ENCODE measurements around the gene VMAC. TPM values are rescaled to one million over a fixed set of nuclear protein-coding genes. Genes with fewer than 3 reads are reported as not detected.

Gene VMAC
- polyA plus RNA-seq, 2 of the 4 experiments (the other 2 are of a cell fraction), result 1.1 to 1.6 TPM

- no peak for TF ChIP-seq REST (IDR thresholded peaks at IDR 0.05)
- TF ChIP-seq BHLHE40 (IDR thresholded peaks at IDR 0.05; ENCODE audit: low read depth, low read length), result no peak
- TF ChIP-seq CBX8 (IDR thresholded peaks at IDR 0.05), result no peak
- TF ChIP-seq FOXS1 (CRISPR knock-in tag; IDR thresholded peaks at IDR 0.05), result no peak
- TF ChIP-seq PHF8 (IDR thresholded peaks at IDR 0.05; ENCODE audit: borderline replicate concordance, low read depth), result no peak
- no peak for TF ChIP-seq MAFK (IDR thresholded peaks at IDR 0.05; ENCODE audit: partially characterized antibody)
- no peak for TF ChIP-seq ELK1 (IDR thresholded peaks at IDR 0.05; ENCODE audit: low read depth, low read length)
- no peak for TF ChIP-seq HDAC2 (IDR thresholded peaks at IDR 0.05)
- Histone ChIP-seq H3K4me2 (no peak overlapping the region), H3K9me3 (no peaks in the 10 kb centered on the region), H3K27ac (no peak overlapping the region), H3K4me1 (no peaks in the 10 kb centered on the region), H3K4me3 (no peak overlapping the region)
- whole genome bisulfite sequencing (ENCODE audit: missing lambda C conversion rate), result 92% methylated on average over 17 of the region's 18 CpGs
- DNase-seq (ENCODE audit: low read depth in 1 of 2, low spot score in 1 of 2), result no peak
- no peak for FAIRE-seq
- CTCF ChIA-PET, result no interaction called here
- ATAC-seq, result no peak
- POLR2A ChIA-PET, result no interaction called here
Measured at GRCh38 chr19:5925830-5926427, 21.3 kb downstream of the VMAC start.

GRCh38 chr19:5926641-5927440, 22.2 kb downstream of the VMAC start:
- Histone ChIP-seq H3K4me1 (no peaks in the 10 kb centered on the region), H3K4me2 (no peak overlapping the region), H3K27ac (no peak overlapping the region), H3K4me3 (no peak overlapping the region), H3K9me3 (no peaks in the 10 kb centered on the region)
- no peak for TF ChIP-seq ESRRA (IDR thresholded peaks at IDR 0.05; ENCODE audit: borderline replicate concordance, low read length)
- TF ChIP-seq CEBPB (IDR thresholded peaks at IDR 0.05), result no peak
- no peak for TF ChIP-seq RARB (CRISPR knock-in tag; IDR thresholded peaks at IDR 0.05)
- no peak for TF ChIP-seq NFE2L2 (conservative IDR thresholded peaks at IDR 0.05; ENCODE audit: low read length)
- no peak for TF ChIP-seq ZSCAN20 (CRISPR knock-in tag; IDR thresholded peaks at IDR 0.05)
- TF ChIP-seq NPAS2 (CRISPR knock-in tag; IDR thresholded peaks at IDR 0.05; ENCODE audit: borderline replicate concordance), result no peak
- no peak for TF ChIP-seq SREBF2 (IDR thresholded peaks at IDR 0.05)
- TF ChIP-seq FOXS1 (CRISPR knock-in tag; IDR thresholded peaks at IDR 0.05), result no peak
- no peak for TF ChIP-seq ATOH8 (CRISPR knock-in tag; IDR thresholded peaks at IDR 0.05; ENCODE audit: low read depth)
- no peak for TF ChIP-seq USF2 (IDR thresholded peaks at IDR 0.05)
- no peak for TF ChIP-seq HMGXB4 (CRISPR knock-in tag; IDR thresholded peaks at IDR 0.05; ENCODE audit: borderline replicate concordance)
- no peak for TF ChIP-seq E2F6 (IDR thresholded peaks at IDR 0.05; ENCODE audit: borderline replicate concordance, low read depth)
- no peak for TF ChIP-seq KDM1A (IDR thresholded peaks at IDR 0.05; ENCODE audit: low read depth)
- TF ChIP-seq HES2 (IDR thresholded peaks at IDR 0.05), result no peak
- TF ChIP-seq CBX8 (IDR thresholded peaks at IDR 0.05), result no peak
- TF ChIP-seq REST (IDR thresholded peaks at IDR 0.05), result no peak
- TF ChIP-seq HDAC2 (IDR thresholded peaks at IDR 0.05), result no peak
- POLR2A ChIA-PET, result no interaction called here
- DNase-seq (ENCODE audit: low read depth in 1 of 2, low spot score in 1 of 2) (no peak), FAIRE-seq (no peak), ATAC-seq (peak in 1 of 2 experiments; percentile 26; a peak in 1 of 6 replicates)
- CTCF ChIA-PET, result no interaction called here
- 80% methylated on average over 13 of the region's 14 CpGs for WGBS (ENCODE audit: missing lambda C conversion rate)
